OCI-LY3 (cell line): ENCODE data around the gene RAPGEFL1.

Experiments used
- H2AFZ ChIP-seq: fragments of 200-600, 300-600 bp; shearing (Covaris generic); 2 replicates; pipeline ENCODE4 v1.6.0; 2014; ENCODE audit warnings: antibody characterized with exemption, low read depth, low read length
- H3K27ac ChIP-seq: fragments of 200-600, 300-600 bp; sonication (generic); 2 replicates; pipeline ENCODE4 v1.5.1; 2014; ENCODE audit warnings: mild to moderate bottlenecking, low read length, moderate library complexity, mixed read lengths
- H3K27me3 ChIP-seq: fragments of 200-600, 300-600 bp; sonication (generic); 2 replicates; pipeline ENCODE4 v1.6.1; 2014; ENCODE audit warnings: low read depth, low read length, mixed read lengths
- H3K36me3 ChIP-seq: fragments of 200-600, 300-600 bp; sonication (generic); replicated peaks from 2 replicates; pipeline ENCODE3; 2014; ENCODE audit warnings: low read depth, low read length, mixed read lengths
- H3K4me1 ChIP-seq: fragments of 300-600, 200-600 bp; sonication (generic); 2 replicates; pipeline ENCODE4 v1.6.1; 2014; ENCODE audit warnings: low read length, mixed read lengths
- H3K4me2 ChIP-seq: fragments of 200-600, 300-600 bp; sonication (generic); 2 replicates; pipeline ENCODE4 v1.6.1; 2014; ENCODE audit warnings: low read length, mixed read lengths
- H3K4me3 ChIP-seq: fragments of 300-600, 200-600 bp; sonication (generic); 2 replicates; pipeline ENCODE4 v1.5.1; 2014; ENCODE audit warnings: antibody characterized with exemption, mild to moderate bottlenecking, low read length, moderate library complexity
- H3K79me2 ChIP-seq: fragments of 300-600, 200-600 bp; shearing (Covaris generic); 2 replicates; pipeline ENCODE4 v1.6.1; 2014; ENCODE audit warnings: mild to moderate bottlenecking, low read length, mixed read lengths
- H3K9ac ChIP-seq: fragments of 300-600, 200-600 bp; shearing (Covaris generic); 2 replicates; pipeline ENCODE4 v1.6.0; 2014; ENCODE audit warnings: mild to moderate bottlenecking, low read length, moderate library complexity
- H3K9me3 ChIP-seq: fragments of 200-600, 300-600 bp; shearing (Covaris generic); 2 replicates; pipeline ENCODE4 v1.6.1; 2014; ENCODE audit warnings: low read length, mixed read lengths; ENCODE audit not compliant: insufficient read depth
- H4K20me1 ChIP-seq: fragments of 200-600, 300-600 bp; sonication (generic); 2 replicates; pipeline ENCODE4 v1.6.1; 2016; ENCODE audit warnings: low read length, mixed read lengths; ENCODE audit not compliant: insufficient read depth
- EZH2phosphoT487 ChIP-seq: fragments of 200-600 bp; shearing (Covaris generic); IDR thresholded peaks from 2 replicates; pipeline ENCODE4 v1.6.1; 2018; ENCODE audit warnings: antibody characterized with exemption, mixed run types, low read depth
- TF ChIP-seq, protein P1 (sequence below): fragments of 200-600, 300-600 bp; sonication (generic); IDR thresholded peaks from 2 replicates; pipeline ENCODE4 v1.5.1; 2014; ENCODE audit warnings: antibody characterized with exemption, low read length, low read depth

Gene RAPGEFL1, protein sequence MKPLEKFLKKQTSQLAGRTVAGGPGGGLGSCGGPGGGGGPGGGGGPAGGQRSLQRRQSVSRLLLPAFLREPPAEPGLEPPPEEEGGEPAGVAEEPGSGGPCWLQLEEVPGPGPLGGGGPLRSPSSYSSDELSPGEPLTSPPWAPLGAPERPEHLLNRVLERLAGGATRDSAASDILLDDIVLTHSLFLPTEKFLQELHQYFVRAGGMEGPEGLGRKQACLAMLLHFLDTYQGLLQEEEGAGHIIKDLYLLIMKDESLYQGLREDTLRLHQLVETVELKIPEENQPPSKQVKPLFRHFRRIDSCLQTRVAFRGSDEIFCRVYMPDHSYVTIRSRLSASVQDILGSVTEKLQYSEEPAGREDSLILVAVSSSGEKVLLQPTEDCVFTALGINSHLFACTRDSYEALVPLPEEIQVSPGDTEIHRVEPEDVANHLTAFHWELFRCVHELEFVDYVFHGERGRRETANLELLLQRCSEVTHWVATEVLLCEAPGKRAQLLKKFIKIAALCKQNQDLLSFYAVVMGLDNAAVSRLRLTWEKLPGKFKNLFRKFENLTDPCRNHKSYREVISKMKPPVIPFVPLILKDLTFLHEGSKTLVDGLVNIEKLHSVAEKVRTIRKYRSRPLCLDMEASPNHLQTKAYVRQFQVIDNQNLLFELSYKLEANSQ

DNA sequence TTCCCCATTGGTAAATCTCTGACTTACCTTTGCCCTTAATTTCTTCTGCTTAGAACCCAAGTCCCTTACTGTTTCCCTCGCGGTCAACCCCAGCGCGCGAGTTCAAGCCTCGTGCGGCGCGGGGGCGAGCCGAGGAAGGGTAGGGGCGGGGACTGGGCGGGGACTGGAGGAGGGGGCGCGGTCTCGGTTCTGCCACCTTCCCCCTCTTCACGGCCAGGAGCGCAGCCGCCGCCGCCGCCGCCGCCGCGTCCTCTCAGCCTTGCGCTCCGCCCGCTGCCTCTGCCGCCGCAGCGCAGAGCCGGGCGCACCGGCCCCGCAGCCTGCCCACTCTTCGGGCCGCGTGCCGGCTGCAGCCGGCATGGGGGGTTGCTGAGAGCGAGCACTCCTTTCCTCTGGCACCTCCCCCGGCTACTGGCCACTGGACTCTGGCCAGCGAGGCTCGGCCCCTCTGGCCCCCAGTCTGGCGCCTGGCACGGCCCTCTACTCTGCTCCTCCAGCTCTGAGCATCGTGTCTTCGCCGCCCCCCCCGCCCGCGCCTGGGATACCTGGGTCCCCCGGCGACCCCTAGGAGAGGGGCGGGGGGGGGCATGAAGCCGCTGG is at the start of gene RAPGEFL1:
RAPGEFL1 (plus strand) TSS at position 196 of the 600 bp plus-strand sequence; CDS start at position 588, 392 bp downstream.
- Histone ChIP-seq H3K27ac (no peak within 1 kb of the TSS), H3K4me3 (peak within 1 kb of the TSS; percentile 64), H3K4me1 (peaks cover 9% of the 10 kb centered on the region; the same call in 1 of the 2 replicates), H3K9me3 (no peaks in the 10 kb centered on the region), H3K36me3 (peaks cover 11% of the 10 kb centered on the region), H2AFZ (no peak within 1 kb of the TSS), H4K20me1 (no peaks in the 10 kb centered on the region), H3K4me2 (peak within 1 kb of the TSS; percentile 64), H3K9ac (no peak within 1 kb of the TSS), H3K79me2 (no peaks in the 10 kb centered on the region), H3K27me3 (no peaks in the 10 kb centered on the region)
- no peak for TF ChIP-seq EZH2phosphoT487

DNA sequence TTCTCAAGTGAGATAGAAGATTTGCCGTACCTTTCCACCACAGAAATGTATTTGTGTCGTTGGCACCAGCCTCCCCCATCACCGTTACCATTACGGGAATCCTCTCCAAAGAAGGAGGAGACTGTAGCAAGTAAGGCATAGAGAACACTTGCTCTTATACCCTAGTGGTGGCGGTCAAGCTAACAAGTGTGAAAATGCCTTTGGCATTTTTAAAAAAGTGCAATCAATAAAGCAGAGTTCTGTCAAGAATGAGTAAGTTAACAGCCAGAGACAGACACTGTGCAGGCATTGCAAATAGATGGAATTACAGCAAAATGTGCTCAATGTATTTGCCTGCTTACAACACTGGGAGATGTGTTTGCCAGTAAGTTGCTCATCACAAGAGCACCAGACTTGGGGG is 47.8 kb upstream of the RAPGEFL1 start:
- Histone ChIP-seq H3K27ac (no peak overlapping the region), H4K20me1 (peaks cover 14% of the 10 kb centered on the region), H3K9me3 (no peaks in the 10 kb centered on the region), H3K4me2 (no peak overlapping the region), H3K4me3 (no peak overlapping the region), H3K27me3 (no peaks in the 10 kb centered on the region), H2AFZ (no peak overlapping the region), H3K9ac (no peak overlapping the region), H3K79me2 (peaks cover 54% of the 10 kb centered on the region), H3K4me1 (peaks cover 5% of the 10 kb centered on the region), H3K36me3 (peaks cover 80% of the 10 kb centered on the region)
- no peak for TF ChIP-seq EZH2phosphoT487
- TF ChIP-seq, protein P1, sequence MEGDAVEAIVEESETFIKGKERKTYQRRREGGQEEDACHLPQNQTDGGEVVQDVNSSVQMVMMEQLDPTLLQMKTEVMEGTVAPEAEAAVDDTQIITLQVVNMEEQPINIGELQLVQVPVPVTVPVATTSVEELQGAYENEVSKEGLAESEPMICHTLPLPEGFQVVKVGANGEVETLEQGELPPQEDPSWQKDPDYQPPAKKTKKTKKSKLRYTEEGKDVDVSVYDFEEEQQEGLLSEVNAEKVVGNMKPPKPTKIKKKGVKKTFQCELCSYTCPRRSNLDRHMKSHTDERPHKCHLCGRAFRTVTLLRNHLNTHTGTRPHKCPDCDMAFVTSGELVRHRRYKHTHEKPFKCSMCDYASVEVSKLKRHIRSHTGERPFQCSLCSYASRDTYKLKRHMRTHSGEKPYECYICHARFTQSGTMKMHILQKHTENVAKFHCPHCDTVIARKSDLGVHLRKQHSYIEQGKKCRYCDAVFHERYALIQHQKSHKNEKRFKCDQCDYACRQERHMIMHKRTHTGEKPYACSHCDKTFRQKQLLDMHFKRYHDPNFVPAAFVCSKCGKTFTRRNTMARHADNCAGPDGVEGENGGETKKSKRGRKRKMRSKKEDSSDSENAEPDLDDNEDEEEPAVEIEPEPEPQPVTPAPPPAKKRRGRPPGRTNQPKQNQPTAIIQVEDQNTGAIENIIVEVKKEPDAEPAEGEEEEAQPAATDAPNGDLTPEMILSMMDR = no peak

DNA sequence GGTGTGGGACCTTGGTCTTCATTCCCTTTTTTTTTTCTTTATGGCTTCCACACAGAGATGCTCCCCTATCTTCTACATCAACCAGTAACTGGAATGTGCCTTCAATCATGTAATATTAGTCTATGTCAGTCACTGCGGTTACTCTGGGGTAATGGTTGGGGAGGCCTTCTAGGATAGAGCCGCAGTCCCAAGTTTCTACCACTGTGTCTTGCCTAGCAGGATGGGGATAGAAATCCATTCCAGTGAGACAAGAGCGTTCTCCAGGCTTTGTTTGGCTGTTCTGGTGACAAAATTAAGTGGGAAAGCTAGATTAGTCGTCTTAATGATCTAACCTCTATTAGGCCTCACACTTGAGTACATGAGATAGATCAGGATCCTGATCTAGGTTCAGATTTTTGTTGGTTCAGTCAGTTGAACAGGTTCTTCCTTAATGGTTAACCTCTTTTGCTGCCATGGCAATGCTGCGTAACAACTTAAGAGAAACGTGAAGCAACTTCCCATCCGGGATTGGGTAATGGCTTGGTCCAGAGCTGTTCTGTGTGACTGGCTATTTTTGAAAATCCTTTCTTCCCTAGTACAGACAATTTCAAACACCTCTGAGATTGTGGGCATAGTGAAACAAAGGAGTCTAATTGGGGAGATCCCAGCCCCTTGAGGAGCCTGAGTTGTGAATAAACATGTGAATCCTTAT is 46.8 kb upstream of the RAPGEFL1 start:
- no peak overlapping the region for H3K27ac ChIP-seq
- H3K9ac ChIP-seq = no peak overlapping the region
- no peak overlapping the region for H3K4me2 ChIP-seq
- TF ChIP-seq, protein P1 = no peak
- no peak for TF ChIP-seq EZH2phosphoT487
- H3K79me2 ChIP-seq = peaks cover 51% of the 10 kb centered on the region
- no peak overlapping the region for H2AFZ ChIP-seq
- no peak overlapping the region for H3K4me3 ChIP-seq
- H3K27me3 ChIP-seq = no peaks in the 10 kb centered on the region
- peaks cover 83% of the 10 kb centered on the region for H3K36me3 ChIP-seq
- no peaks in the 10 kb centered on the region for H3K4me1 ChIP-seq
- 0 out of 2 replicates have a peak, but pooled peaks cover 5% of the 10 kb centered on the region for H4K20me1 ChIP-seq
- no peaks in the 10 kb centered on the region for H3K9me3 ChIP-seq

DNA sequence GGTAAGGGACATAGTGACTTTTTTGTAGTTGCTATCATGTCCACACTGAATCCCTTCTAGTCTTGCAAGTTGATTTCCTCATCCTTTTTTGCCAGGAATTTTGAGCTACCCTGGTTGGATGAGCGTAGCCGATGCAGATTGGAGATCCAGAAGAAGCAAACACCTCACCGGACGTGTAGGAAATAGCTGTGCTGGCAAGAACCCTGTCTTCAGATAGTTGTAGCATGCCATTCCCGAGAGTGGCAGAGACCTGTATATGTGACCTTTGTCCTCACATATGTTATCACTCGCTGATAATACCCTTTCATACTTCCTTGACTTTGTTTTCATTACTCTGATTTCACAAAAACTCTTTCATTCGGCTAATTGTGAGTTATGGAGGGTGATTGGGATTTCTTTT is 43.1 kb upstream of the RAPGEFL1 start:
- H3K4me2 ChIP-seq = no peak overlapping the region
- H2AFZ ChIP-seq = no peak overlapping the region
- H3K27ac ChIP-seq = no peak overlapping the region
- no peaks in the 10 kb centered on the region for H3K27me3 ChIP-seq
- peaks cover 76% of the 10 kb centered on the region for H3K36me3 ChIP-seq
- H3K9ac ChIP-seq = no peak overlapping the region
- H3K9me3 ChIP-seq = no peaks in the 10 kb centered on the region
- TF ChIP-seq, protein P1 = no peak
- no peak for TF ChIP-seq EZH2phosphoT487
- peaks cover 57% of the 10 kb centered on the region for H3K79me2 ChIP-seq
- H4K20me1 ChIP-seq = no peaks in the 10 kb centered on the region
- H3K4me3 ChIP-seq = no peak overlapping the region
- H3K4me1 ChIP-seq = peaks cover 5% of the 10 kb centered on the region
